ENCODE data around the gene DISC1.

Gene DISC1

GRCh38 chr1:231670755-231671154, 44.2 kb downstream of the DISC1 start:
- no peak for DNase-seq (ENCODE audit: low read depth)
- H3K4me3 ChIP-seq (ENCODE audit: low read depth, low read length) = no peak overlapping the region
- TF ChIP-seq CTCF (conservative IDR thresholded peaks at IDR 0.05; ENCODE audit: low read depth, low read length) = no peak

- DNase-seq (ENCODE audit: low read depth) = no peak
- TF ChIP-seq CTCF (conservative IDR thresholded peaks at IDR 0.05; ENCODE audit: low read depth, low read length) = no peak
Measured at GRCh38 chr1:231674575-231674974, 48.0 kb downstream of the DISC1 start.

GRCh38 chr1:231676487-231676886, 49.9 kb downstream of the DISC1 start:
- no peak overlapping the region for H3K4me3 ChIP-seq (ENCODE audit: low read depth, low read length)
- DNase-seq (ENCODE audit: low read depth) = no peak
- TF ChIP-seq CTCF (conservative IDR thresholded peaks at IDR 0.05; ENCODE audit: low read depth, low read length) = no peak

More at GRCh38 chr1:231674575-231674974, 48.0 kb downstream of the DISC1 start:
- no peak overlapping the region for H3K4me3 ChIP-seq (ENCODE audit: low read depth, low read length)

GRCh38 chr1:231677442-231677841, 50.9 kb downstream of the DISC1 start:
- DNase-seq (ENCODE audit: low read depth) = no peak
- TF ChIP-seq CTCF (conservative IDR thresholded peaks at IDR 0.05; ENCODE audit: low read depth, low read length) = no peak
- no peak overlapping the region for H3K4me3 ChIP-seq (ENCODE audit: low read depth, low read length)

- TF ChIP-seq CTCF (conservative IDR thresholded peaks at IDR 0.05; ENCODE audit: low read depth, low read length) = no peak
- DNase-seq (ENCODE audit: low read depth) = peak; percentile 52
- H3K4me3 ChIP-seq (ENCODE audit: low read depth, low read length) = no peak overlapping the region
Measured at GRCh38 chr1:231678011-231678432, 51.4 kb downstream of the DISC1 start.

GRCh38 chr1:231679109-231679508, 52.5 kb downstream of the DISC1 start:
- DNase-seq (ENCODE audit: low read depth) = no peak
- H3K4me3 ChIP-seq (ENCODE audit: low read depth, low read length) = no peak overlapping the region
- no peak for TF ChIP-seq CTCF (conservative IDR thresholded peaks at IDR 0.05; ENCODE audit: low read depth, low read length)

GRCh38 chr1:231681006-231681405, 54.4 kb downstream of the DISC1 start:
- no peak for DNase-seq (ENCODE audit: low read depth)
- no peak for TF ChIP-seq CTCF (conservative IDR thresholded peaks at IDR 0.05; ENCODE audit: low read depth, low read length)
- no peak overlapping the region for H3K4me3 ChIP-seq (ENCODE audit: low read depth, low read length)
